ENCODE data around the gene TXNDC16.

The TXNDC16 gene

DNA sequence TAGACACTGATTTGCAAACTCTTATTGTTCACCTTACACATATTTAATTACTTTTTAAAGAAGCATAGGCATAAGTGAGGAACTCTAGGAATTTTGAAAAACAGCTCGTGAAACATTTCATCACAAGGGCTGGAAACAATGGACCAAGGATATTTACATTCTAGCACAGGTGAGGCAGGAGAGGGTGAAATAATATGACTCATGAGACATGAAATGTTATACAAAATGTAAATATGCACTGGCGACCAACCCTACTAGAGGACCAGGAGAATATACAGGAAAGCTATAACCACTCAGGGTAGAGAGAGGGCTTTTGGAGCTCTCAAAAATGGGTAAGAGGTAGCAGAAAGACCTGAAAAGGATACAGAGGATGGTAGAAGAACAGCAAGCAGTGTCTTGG, 122.9 kb downstream of the TXNDC16 start:
- no peak overlapping the region for H2AFZ ChIP-seq (ENCODE audit: low read depth, low read length, severe bottlenecking)
- no peaks in the 10 kb centered on the region for H3K27me3 ChIP-seq (ENCODE audit: low read length)
- no peaks in the 10 kb centered on the region; the same call in 1 of the 2 replicates for H3K36me3 ChIP-seq (ENCODE audit: low read length)
- no peaks in the 10 kb centered on the region for H3K9me2 ChIP-seq (replicated peaks; ENCODE audit: insufficient read depth, low read length)
- no peaks in the 10 kb centered on the region for H4K20me1 ChIP-seq (ENCODE audit: low read depth, low read length)
- H3K4me3 ChIP-seq (ENCODE audit: insufficient read depth, low read length, poor library complexity, severe bottlenecking) = no peak overlapping the region
- H3F3A ChIP-seq (ENCODE audit: insufficient read depth) = no peaks in the 10 kb centered on the region
- H3K79me2 ChIP-seq (ENCODE audit: insufficient read depth, low read length) = no peaks in the 10 kb centered on the region
- no peaks in the 10 kb centered on the region for H3K9me3 ChIP-seq (ENCODE audit: insufficient read depth, low read length)
- H3K27ac ChIP-seq (ENCODE audit: low read depth, low read length) = no peak overlapping the region
- TF ChIP-seq EZH2phosphoT487 (conservative IDR thresholded peaks at IDR 0.05; ENCODE audit: low read length) = no peak
- TF ChIP-seq, protein P1, sequence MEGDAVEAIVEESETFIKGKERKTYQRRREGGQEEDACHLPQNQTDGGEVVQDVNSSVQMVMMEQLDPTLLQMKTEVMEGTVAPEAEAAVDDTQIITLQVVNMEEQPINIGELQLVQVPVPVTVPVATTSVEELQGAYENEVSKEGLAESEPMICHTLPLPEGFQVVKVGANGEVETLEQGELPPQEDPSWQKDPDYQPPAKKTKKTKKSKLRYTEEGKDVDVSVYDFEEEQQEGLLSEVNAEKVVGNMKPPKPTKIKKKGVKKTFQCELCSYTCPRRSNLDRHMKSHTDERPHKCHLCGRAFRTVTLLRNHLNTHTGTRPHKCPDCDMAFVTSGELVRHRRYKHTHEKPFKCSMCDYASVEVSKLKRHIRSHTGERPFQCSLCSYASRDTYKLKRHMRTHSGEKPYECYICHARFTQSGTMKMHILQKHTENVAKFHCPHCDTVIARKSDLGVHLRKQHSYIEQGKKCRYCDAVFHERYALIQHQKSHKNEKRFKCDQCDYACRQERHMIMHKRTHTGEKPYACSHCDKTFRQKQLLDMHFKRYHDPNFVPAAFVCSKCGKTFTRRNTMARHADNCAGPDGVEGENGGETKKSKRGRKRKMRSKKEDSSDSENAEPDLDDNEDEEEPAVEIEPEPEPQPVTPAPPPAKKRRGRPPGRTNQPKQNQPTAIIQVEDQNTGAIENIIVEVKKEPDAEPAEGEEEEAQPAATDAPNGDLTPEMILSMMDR (IDR thresholded peaks at IDR 0.05; ENCODE audit: insufficient read depth, low read length, poor library complexity, severe bottlenecking) = no peak
- H3K9ac ChIP-seq (ENCODE audit: low read length) = no peak overlapping the region
- H3K4me2 ChIP-seq (ENCODE audit: low read depth, low read length, poor library complexity, severe bottlenecking) = no peak overlapping the region

DNA sequence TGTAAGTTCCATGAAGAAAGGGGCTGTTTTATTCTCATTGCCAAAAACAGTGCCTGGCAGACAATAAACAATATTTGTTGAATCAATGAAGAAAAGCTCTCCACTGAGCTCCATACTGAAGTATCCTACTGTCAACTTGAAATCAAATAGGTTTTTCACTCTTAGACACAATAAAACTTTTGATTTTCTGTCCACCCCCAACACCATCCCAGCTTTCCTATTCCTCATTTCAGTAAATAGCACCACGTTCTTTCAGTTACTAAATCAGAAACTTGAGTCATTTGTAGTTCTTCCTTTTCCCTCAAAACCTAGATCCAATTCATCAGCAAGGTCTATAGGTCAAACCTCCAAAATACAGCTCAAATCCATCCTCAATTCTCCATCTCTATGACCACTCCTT, 124.8 kb downstream of the TXNDC16 start:
- Histone ChIP-seq H3K27me3 (ENCODE audit: low read length) (no peaks in the 10 kb centered on the region), H3K9me2 (replicated peaks; ENCODE audit: insufficient read depth, low read length) (no peaks in the 10 kb centered on the region), H2AFZ (ENCODE audit: low read depth, low read length, severe bottlenecking) (no peak overlapping the region), H3K4me3 (ENCODE audit: insufficient read depth, low read length, poor library complexity, severe bottlenecking) (no peak overlapping the region), H4K20me1 (ENCODE audit: low read depth, low read length) (no peaks in the 10 kb centered on the region), H3K36me3 (ENCODE audit: low read length) (no peaks in the 10 kb centered on the region; the same call in 1 of the 2 replicates), H3K9me3 (ENCODE audit: insufficient read depth, low read length) (no peaks in the 10 kb centered on the region), H3K4me2 (ENCODE audit: low read depth, low read length, poor library complexity, severe bottlenecking) (no peak overlapping the region), H3K79me2 (ENCODE audit: insufficient read depth, low read length) (no peaks in the 10 kb centered on the region), H3F3A (ENCODE audit: insufficient read depth) (no peaks in the 10 kb centered on the region), H3K9ac (ENCODE audit: low read length) (no peak overlapping the region), H3K27ac (ENCODE audit: low read depth, low read length) (no peak overlapping the region)
- TF ChIP-seq EZH2phosphoT487 (conservative IDR thresholded peaks at IDR 0.05; ENCODE audit: low read length) = no peak
- TF ChIP-seq, protein P1 (IDR thresholded peaks at IDR 0.05; ENCODE audit: insufficient read depth, low read length, poor library complexity, severe bottlenecking) = no peak

DNA sequence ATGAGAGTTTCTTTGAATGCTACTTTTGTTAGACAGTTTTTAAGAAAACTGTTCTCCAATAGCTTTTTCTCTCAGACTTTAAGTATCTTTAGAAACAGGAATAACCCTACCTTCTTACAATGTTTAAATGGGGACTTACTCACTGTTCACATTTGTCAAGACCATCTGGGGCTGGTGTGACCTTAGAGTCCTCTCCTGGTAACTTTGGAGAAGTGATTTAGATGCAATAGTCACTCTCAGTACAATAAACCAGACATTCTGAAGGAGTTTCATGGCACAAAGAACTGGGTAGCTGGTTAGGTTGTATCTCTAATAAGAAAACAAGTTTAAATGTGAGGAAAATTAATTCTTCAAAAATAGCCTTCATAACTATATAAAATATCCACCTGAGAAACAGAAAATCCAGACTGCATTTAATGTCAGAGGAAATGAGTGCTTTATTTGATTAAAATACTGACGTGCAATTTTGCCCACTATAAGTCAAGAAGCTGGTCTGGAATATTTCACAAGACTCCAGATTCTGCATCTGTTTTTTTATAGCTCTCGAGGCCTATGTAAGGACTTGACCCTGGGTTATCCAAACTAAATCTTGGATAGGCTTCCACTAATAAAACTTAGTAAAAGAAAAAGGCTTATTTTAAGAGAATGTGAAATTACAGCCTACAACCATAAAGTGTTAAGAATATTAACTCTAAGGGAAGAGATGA, 129.5 kb downstream of the TXNDC16 start:
- Histone ChIP-seq H3F3A (ENCODE audit: insufficient read depth) (no peaks in the 10 kb centered on the region), H2AFZ (ENCODE audit: low read depth, low read length, severe bottlenecking) (no peak overlapping the region), H3K27ac (ENCODE audit: low read depth, low read length) (no peak overlapping the region), H3K9ac (ENCODE audit: low read length) (no peak overlapping the region), H3K36me3 (ENCODE audit: low read length) (no peaks in the 10 kb centered on the region), H3K79me2 (ENCODE audit: insufficient read depth, low read length) (no peaks in the 10 kb centered on the region), H3K4me2 (ENCODE audit: low read depth, low read length, poor library complexity, severe bottlenecking) (no peak overlapping the region), H3K9me2 (replicated peaks; ENCODE audit: insufficient read depth, low read length) (no peaks in the 10 kb centered on the region), H3K9me3 (ENCODE audit: insufficient read depth, low read length) (no peaks in the 10 kb centered on the region), H3K4me3 (ENCODE audit: insufficient read depth, low read length, poor library complexity, severe bottlenecking) (no peak overlapping the region), H3K27me3 (ENCODE audit: low read length) (no peaks in the 10 kb centered on the region), H4K20me1 (ENCODE audit: low read depth, low read length) (no peaks in the 10 kb centered on the region)
- TF ChIP-seq EZH2phosphoT487 (conservative IDR thresholded peaks at IDR 0.05; ENCODE audit: low read length) = no peak
- TF ChIP-seq, protein P1 (IDR thresholded peaks at IDR 0.05; ENCODE audit: insufficient read depth, low read length, poor library complexity, severe bottlenecking) = no peak

Measured in SU-DHL-6 (cell line).